Fibroblast of gingiva (primary cell): ENCODE measurements around the gene SND1.
A peak's percentile ranks its signal among the peaks of the same experiment; 100 is the strongest.

Experiments used
- DNase-seq: peaks from one replicate; pipeline ENCODE4 v3.0.0-alpha.2; 2011; ENCODE audit warnings: low read depth

The SND1 gene

DNA sequence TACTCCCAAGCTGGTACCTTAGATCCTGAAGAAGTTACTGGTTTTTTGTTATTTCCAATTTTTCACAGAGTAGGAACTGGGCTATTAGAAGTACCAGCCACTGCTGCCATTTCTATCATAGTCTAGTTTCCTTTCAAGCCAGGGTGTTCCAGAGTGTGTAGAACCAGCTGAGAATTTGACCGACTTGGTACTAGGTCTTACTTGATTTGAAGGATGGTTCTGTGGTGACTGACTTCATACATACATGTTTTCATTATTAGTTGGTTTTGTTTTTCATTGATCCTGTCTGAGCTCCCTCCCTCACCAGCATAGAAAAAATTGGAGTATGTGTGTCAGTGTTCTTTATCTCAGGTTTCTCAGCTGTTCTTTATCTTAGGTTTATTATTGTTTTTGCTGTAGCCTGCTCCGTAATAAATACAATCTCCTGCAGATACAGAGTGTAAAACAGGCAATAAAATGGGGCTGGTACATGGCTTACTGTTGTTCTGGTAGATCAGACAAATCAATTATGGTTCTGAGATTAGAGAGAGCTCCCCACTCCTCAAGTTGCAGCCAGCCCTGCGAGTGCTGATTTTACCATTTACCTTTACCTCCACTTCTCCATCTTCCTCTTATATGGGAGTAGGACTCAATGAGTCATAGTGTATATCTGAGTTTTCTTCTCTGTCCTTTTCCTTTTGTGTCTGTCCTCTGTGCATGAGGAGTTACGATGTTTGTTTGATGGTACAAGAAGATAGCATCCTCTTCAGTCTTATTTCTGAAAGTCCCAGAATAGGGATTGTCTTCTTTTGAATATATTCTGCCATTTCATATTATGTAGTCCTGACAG lies 256.6 kb downstream of the SND1 start:
- DNase-seq, result no peak

DNA sequence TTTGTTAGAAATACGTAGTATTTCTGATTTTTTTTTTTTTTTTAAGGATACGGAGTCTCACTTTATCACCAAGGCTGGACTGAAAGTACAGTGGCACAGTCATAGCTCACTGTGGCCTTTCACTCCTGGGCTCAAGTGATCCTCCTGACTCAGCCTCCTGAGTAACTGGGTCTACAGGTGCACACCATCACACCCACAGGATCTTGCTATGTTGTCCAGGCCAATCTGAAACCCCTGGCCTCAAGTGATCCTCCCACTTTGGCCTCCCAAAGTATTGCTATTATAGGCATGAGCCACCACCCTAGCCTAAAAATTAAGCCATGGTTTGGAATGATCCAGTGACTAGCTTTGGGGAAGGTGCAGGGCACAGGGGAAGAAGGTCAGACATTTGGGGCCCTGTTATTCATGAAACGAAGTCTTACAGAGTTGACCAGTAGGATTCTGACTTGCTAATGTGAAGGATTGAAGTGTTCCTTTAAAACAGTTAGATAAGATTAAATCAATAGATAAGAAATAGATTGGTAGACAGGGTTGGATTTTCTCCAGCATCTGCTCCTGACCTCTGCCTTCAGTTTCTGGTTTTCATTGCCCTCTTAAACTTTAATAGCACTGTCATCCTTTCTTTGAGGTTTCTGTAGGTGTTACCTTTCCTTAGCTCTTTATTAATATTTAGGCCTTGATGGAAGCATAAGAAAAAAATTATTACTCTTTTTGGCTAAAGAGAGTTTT lies 257.6 kb downstream of the SND1 start:
- DNase-seq, result no peak

DNA sequence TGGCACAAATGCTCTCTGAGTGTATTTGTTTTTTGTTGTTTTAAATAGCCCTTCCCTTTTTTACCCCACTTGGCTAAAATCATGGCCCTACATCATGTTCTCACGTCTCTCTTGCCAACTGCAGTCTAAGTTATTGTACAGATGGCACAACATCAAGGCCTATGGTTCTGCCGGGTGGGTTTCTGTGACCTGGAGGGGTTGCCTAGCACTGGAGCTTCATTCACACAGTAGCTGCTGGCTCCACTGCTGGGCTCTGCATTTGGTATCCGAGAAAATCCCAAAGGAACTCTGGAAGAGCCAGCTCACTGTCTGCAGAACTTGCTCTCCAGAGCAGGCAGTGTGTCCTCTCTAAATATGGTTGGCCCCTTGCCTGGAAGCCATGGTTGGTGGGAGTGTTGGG lies 258.7 kb downstream of the SND1 start:
- peak; percentile 6 for DNase-seq

DNA sequence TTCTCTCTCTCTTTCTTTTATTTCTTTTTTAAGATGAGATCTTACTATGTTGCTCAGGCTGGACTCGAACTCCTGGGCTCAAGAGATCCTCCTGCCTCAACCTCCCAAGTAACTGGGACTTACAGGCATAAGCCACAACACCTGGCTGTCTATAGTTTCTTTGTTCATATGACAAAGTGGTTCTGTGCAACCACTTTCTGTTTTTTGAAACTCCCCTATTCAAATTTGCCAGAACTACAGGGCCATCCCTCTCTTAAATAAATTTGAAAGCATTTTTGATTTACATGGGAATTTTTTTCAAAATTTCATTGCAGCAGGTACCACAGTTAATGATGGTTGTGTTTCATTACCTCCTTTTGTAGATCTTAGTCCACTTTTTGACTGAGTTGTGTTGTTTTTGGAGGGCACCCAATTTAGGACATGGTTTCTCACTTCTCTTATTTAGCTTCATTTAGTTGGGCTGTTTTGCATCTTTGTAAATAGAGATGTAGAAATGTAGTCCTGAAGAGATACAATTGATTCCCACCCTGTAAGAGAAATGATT lies 260.0 kb downstream of the SND1 start:
- no peak for DNase-seq

DNA sequence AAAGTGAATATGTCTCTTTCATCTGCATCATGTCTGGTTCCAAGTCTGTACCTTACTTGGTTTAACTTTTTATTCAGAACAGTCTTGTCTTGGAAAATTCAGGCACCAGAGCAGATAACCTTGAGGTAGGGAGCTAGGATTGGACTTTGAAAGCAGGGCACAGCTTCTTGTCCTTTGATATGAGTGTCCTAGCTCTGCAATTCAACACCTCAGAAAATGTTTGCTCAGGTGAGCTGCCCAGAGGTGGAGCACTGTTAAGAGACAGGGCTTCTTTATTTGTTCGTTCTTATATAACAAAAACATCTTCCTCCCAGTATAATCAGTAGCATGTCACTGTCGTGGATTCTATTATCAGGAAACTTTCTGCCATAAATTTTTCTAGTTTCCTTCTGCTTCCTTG lies 260.9 kb downstream of the SND1 start:
- no peak for DNase-seq

DNA sequence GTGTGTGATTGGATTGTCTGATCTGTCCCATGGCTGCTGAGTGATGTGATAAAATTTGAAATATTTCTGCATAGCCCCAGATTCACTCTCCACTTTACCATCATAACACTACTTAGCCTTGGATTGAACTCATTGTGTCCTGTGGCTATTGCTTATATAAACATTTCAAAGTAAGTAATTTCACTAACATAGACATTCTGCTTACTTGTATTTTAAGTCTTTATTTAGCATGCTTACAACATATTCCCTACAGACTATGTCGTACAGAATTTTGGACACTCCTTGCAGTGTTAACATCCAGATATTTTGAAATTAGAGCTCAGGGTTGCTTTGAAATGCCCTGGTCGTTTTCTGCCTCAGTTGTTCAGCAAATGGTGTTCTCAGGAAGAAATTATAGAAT lies 261.7 kb downstream of the SND1 start:
- DNase-seq, result peak; percentile 57

DNA sequence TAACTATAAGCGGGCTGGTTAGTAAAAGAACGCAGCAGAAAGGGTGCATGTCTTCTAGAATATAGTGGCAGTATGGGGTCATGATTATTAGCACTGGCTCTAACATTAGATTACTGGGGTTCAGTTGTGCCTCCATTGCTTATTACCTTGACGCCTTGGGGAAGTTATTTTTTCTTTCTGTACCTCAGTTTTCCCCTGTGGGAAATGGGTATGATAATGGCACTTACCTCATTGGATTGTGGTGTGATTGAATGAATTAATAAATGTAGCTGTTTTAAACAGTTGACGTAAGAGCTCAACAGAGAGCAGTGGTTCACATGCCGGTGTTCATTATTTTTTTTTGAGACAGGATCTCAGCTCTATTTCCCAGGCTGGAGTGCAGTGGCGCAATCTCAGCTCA lies 262.7 kb downstream of the SND1 start:
- no peak for DNase-seq

DNA sequence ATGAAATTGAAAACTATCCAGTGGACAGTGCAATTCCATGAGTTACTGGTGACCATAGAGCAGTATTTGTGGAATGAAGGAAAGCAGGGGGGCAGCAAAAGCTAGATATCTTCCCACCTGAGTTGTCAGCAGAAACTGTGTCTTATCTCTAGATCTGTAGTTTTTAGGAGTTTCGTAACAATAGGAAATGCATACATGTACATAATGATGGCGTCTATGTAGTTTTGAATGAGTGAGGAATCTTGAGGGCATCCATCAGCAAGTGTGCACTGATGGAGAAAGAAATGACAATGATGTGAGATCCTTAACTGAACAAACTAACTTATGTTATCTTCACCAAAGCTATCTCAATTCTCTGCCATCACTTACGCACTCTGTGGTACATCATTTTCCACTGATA lies 264.7 kb downstream of the SND1 start:
- no peak for DNase-seq

DNA sequence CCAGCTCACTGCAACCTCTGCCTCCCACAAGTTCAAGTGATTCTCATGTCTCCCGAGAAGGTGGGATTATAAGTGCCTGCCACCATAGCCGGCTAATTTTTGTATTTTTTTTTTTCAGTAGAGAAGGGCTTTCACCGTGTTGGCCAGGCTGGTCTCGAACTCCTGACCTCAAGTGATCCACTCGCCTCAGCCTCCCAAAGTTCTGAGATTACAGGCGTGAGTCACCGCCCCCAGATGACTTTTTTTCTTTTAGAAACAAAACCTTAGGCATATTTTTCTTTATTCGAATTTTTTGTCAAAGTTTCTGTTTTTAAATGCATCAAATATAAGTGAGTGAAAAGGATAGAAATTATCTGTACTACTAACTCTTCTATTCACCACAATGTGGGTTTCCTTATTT lies 266.1 kb downstream of the SND1 start:
- no peak for DNase-seq

DNA sequence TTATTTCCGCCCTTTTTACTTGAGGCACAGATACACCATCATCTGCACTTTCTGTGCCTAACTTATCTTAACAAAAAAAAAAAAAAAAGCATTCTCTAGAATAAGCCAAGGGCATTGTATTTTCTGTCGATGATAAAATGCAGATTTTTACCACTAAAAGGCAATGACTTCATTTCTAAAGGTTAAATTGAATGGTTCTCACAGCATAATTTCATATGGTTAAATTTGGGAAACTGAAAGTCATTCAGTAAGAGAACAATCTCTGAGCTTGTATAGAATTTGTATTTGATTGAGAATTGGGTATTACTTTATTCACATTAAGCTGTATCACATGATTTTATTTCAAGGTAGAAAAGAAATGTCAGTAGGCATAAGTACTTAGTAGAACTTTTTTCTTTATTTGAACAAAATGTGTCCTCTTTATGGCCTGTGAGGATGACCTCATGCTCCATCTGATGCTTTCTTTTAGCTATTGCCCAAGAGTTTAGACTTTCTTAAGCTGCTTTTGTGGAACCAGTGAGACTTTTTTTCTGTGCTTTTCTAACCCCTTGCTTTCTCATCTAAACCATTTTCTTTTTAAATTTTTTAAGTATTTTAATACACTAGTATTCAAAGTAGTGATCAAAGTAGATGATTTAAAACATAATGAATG lies 268.9 kb downstream of the SND1 start:
- peak; percentile 60 for DNase-seq

DNA sequence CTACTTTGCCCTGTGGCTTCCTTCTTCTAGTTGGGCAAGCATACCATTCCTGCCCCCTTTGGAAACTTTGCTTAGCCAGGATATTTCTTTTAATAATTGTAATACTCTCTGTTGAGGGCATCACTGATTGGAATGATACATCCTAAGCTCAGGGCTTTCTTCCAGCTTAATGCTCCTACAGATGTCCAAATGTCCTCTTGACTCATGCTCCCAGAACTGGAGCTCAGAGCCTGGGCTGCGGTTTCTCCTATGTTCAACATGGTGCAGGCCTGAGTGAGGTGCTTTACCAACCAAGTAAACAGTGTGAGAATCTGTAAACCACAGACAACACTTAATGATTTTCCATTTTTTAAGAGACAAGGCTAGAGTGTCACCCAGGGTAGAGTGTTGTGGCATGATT lies 270.7 kb downstream of the SND1 start:
- DNase-seq, result no peak

DNA sequence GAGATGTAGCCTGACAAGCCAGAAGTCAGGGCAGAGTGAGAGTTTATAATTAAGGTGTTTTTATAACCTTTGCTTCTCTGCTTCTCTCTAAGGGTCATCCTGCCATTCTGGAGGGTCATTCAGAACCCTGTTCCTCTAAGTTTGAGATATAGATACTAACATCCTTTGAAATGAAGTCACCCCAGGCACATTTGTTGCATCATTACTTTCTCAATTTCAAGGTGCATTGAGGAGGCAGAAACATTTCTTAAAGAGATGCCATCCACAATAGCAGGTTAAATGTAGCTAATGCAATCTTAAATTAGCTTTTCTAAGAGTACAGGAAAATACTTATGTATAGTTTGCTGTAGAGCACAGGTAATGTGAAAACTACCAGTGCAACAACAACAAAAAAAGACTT lies 272.9 kb downstream of the SND1 start:
- no peak for DNase-seq

DNA sequence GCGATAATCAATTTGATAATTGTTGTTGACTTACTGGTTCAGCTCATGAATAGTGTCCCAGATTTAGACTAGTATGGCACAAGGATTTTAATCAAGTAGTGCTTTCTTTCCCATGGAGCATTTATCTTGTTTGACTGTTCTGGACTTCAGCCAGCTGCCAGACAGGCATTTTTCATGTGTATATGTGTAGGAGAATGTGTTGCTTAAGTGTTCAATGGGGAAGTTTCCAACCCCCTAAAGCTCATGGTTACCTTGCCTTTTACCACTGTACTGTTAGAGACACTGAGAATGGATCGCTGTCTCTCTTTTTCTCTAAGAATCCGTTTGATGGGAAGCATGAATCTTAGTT lies 275.3 kb downstream of the SND1 start:
- peak; percentile 13 for DNase-seq

DNA sequence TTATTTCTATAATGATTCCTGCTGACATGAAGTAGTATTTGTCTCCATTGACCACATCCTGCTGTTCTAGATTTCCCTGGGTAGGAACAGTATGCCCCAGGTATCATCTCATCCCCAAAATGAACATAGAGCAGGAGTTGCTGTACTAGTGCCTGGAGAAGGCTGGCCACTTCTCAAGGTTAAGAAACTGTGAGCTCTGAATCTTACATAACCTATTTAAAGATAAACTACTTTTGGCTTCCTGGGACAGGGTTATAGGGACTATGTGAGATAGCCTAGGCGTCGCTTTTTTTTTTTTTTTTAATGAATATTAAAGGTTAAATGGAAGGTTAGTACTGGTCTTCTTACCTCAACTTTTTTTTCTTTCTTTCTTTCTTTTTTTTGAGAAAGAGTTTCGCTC lies 276.2 kb downstream of the SND1 start:
- no peak for DNase-seq

DNA sequence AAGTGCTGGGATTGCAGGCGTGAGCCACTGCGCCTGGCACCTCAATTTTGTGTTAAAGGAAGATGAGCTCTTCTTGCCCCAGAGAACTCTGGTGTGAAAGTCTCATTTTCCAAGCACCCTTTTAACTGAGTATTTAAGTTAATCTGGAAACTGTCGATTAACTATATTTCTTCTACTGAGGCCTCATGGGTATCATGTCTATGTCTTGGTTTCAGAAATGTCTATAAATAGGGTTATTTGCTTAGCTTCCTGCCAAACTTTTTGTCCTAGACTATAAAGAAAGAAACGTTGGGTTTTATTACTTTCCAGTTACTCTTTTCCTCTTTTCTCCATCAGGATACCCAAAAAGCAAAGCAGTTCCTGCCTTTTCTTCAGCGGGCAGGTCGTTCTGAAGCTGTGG lies 276.9 kb downstream of the SND1 start:
- DNase-seq, result no peak

DNA sequence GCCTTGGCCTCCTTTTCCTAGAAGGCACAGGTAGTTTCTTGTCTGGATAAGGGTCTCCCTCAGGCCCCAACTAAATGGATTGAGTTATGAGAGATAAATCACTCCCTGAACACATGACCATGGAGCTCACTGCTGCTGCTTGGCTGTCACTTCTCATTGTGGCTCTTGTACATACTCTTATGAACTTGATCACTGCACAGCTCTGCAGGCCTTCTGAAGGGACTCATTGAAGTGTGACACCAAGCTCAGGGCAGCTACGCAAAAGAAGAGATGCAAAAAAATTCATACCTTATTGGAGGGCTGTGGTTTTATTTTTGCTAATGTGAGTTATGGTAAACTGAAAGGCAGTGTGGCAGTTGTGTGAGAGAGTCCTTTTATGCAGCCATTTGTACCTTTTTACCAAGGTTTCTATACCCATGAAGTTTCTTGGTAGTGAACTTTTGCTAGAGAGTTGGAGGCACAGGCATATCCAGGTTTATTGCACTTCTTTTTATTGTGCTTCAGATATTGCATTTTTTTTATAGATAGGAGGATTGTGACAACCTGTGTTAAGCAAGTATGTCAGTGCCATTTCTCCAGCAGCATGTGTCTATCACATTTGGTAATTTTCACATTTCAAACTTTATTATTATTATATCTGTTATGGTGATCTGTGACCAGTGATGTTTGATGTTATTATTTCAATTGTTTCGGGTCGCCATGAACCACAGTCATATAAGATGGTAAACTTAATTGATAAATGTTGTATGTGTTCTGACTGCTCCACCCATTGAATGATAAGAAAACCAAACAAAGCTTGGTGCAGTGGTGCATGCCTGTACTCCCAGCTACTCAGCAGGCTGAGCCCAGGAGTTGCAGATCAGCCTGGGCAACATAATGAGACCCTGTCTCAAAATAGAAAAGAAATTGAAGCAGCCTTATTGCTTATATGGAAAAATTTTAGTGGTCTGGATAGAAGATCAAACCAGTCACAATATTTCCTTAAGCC lies 278.6 kb downstream of the SND1 start:
- no peak for DNase-seq

DNA sequence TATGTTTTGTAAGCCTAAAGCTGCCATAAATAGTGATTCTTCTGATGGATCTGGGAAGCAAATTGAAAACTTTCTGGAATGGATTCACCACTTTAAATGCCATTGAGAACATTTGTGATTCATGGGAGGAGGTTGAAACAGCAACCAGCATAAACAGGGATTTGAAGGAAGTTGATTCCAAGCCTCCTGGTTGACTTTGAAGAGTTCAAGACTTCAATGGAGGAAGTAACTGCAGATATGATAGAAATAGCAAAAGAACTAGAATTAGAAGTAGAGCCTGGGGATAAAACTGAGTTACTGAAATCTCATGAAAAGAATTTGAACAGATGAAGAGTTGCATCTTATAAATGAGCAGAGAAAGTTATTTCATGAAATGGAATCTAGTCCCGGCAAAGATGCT lies 280.1 kb downstream of the SND1 start:
- DNase-seq, result no peak

DNA sequence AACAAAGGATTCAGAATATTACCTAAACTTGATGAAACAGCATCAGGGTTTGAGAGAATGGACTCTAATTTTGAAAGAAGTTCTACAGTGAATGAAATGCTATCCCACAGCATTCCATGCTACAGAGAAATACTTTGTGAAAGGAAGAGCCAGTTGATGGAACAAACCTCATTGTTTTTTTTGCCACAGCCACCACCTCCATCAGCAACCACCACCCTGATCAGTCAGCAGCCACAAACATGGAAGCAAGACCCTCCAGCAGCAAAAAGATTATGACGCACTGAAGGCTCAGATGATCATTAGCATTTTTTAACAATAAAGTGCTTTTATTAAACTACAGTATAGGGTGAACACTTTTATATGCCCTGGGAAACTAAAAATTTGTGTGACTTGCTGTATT lies 280.5 kb downstream of the SND1 start:
- no peak for DNase-seq

DNA sequence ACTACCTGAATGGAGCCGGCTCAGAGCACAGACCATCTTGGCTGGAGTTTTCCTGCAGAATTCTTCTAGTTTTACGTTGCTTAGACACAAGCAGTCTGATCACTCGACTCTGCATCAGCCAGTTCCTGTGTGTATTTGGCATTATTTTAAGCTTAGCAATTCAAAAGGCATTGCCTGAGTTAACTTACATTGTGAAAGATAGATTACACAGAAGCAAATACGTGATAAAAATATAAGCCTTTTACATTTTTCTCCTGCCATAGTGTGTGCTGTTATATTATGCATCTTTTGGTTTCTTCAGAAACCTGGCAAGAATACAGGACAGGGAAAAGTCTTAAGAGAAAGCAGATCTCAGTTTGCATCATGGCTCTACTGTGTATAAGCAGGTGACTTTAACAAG lies 281.2 kb downstream of the SND1 start:
- no peak for DNase-seq

DNA sequence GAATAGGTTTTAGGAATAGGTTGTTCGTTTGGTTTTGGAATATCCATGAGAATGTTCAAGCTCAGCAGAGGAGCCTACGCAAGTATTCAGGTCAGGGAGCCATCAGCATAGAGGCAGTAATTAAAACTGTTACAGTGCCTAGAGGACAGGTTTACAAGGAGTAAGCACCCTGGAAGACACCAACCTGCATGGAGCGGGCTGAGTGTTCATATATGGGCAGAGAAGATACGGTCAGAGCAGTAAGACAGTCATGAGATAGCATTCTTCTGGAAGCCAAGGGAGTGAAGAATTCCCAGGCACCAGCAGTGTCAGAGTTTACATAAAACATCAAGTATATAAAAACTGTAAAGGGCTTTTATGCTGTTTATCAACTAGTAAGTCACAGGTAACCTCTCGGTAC lies 282.7 kb downstream of the SND1 start:
- no peak for DNase-seq

DNA sequence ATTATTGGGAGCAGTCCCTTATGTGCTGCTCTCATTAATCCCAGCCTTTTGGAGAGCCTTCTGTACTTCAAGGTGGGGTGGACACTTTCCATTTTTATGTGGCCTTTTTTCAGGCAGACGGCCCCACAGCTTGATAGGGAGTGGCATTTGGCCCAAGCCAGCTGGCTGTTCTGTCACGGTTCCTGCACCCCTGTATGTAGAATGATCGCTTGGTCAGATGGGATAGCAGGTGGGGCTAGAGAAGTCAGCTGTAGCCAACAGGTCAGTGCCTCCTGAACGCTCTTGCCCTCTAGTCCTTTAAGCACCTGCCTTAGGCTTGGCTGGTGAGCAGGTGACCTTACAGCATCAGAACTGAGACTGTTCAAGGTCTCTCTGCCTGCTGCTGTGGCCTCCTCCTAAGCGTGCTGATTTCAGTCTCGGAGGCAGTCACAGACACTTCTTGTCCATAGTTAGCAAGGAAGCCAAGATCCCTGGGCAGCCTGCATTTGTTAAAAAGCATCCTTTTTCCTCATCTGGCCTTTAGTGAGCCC lies 283.9 kb downstream of the SND1 start:
- DNase-seq, result no peak
